Mesendoderm (in vitro differentiated cells): ENCODE data around the gene C1QTNF4.

Experiments used
- DNase-seq: peaks from one replicate; pipeline ENCODE4 v3.0.0; 2013
- H2AK5ac ChIP-seq: 2 replicates; pipeline ENCODE4 v1.6.1; 2013; ENCODE audit warnings: low read length, inconsistent platforms
- H2BK120ac ChIP-seq: 2 replicates; pipeline ENCODE4 v1.6.1; 2013; ENCODE audit warnings: low read depth, mild to moderate bottlenecking, low read length, moderate library complexity, mixed read lengths
- H2BK15ac ChIP-seq: replicated peaks from 2 replicates; pipeline ENCODE4 v1.6.1; 2013; ENCODE audit warnings: low read depth, mild to moderate bottlenecking, moderate library complexity
- H2BK5ac ChIP-seq: 2 replicates; pipeline ENCODE4 v1.6.1; 2013; ENCODE audit warnings: low read length, inconsistent platforms
- H3K18ac ChIP-seq: 2 replicates; pipeline ENCODE4 v1.6.1; 2013; ENCODE audit warnings: mild to moderate bottlenecking, low read length, mixed read lengths
- H3K23ac ChIP-seq: one replicate; pipeline ENCODE4 v1.6.1; 2013; ENCODE audit warnings: low read length
- H3K27ac ChIP-seq: 2 replicates; pipeline ENCODE4 v1.5.1; 2013; ENCODE audit warnings: low read depth, mild to moderate bottlenecking, inconsistent platforms, low read length, moderate library complexity
- H3K27me3 ChIP-seq: 2 replicates; pipeline ENCODE4 v1.6.1; 2013; ENCODE audit warnings: low read length, control low read depth, mild to moderate bottlenecking, inconsistent platforms; ENCODE audit not compliant: insufficient read depth, poor library complexity
- H3K36me3 ChIP-seq: 2 replicates; pipeline ENCODE4 v1.6.1; 2013; ENCODE audit warnings: low read length, inconsistent platforms; ENCODE audit not compliant: control insufficient read depth, insufficient read depth
- H3K4ac ChIP-seq: one replicate; pipeline ENCODE4 v1.6.1; 2013; ENCODE audit warnings: low read depth, mild to moderate bottlenecking, low read length, moderate library complexity
- H3K4me1 ChIP-seq: 2 replicates; pipeline ENCODE4 v1.6.1; 2013; ENCODE audit warnings: low read depth, low read length, inconsistent platforms; ENCODE audit not compliant: control insufficient read depth
- H3K4me2 ChIP-seq: 2 replicates; pipeline ENCODE4 v1.6.1; 2013; ENCODE audit warnings: low read length
- H3K4me3 ChIP-seq: 2 replicates; pipeline ENCODE4 v1.5.1; 2013; ENCODE audit warnings: mild to moderate bottlenecking, low read length
- H3K56ac ChIP-seq: one replicate; pipeline ENCODE4 v1.6.1; 2013; ENCODE audit warnings: low read length
- H3K79me1 ChIP-seq: 2 replicates; pipeline ENCODE4 v1.6.1; 2013; ENCODE audit warnings: low read length, inconsistent platforms
- H3K79me2 ChIP-seq: 2 replicates; pipeline ENCODE4 v1.6.1; 2013; ENCODE audit warnings: mild to moderate bottlenecking, low read length; ENCODE audit not compliant: control insufficient read depth, insufficient read depth
- H3K9ac ChIP-seq: 2 replicates; pipeline ENCODE4 v1.6.1; 2013; ENCODE audit warnings: low read length, inconsistent platforms
- H4K5ac ChIP-seq: one replicate; pipeline ENCODE4 v1.6.1; 2013; ENCODE audit warnings: low read length
- H4K8ac ChIP-seq: one replicate; pipeline ENCODE4 v1.6.1; 2013; ENCODE audit warnings: low read depth, mild to moderate bottlenecking, control low read depth, low read length, moderate library complexity
- WGBS: extraction: QIAGEN DNeasy Blood & Tissue Kit; methylation state at CpG from one replicate; pipeline ENCODE4 v1.1.7; 2013; ENCODE audit warnings: low lambda C conversion rate, missing lambda C conversion rate; ENCODE audit not compliant: insufficient coverage; ENCODE audit errors: extremely low coverage; 5-methylcytosine and 5-hydroxymethylcytosine counted together

Gene C1QTNF4

GRCh38 chr11:47603295-47603694 lies 9.1 kb upstream of the C1QTNF4 start:
- DNase-seq: no peak
- Histone ChIP-seq H3K9ac (no peak overlapping the region), H3K4me1 (no peaks in the 10 kb centered on the region), H3K27me3 (no peaks in the 10 kb centered on the region), H3K79me2 (no peaks in the 10 kb centered on the region), H2AK5ac (no peak overlapping the region), H2BK120ac (no peak overlapping the region), H3K4ac (no peak overlapping the region), H3K56ac (no peak overlapping the region), H4K5ac (no peak overlapping the region), H3K23ac (no peak overlapping the region), H2BK5ac (no peak overlapping the region), H3K36me3 (no peaks in the 10 kb centered on the region), H4K8ac (no peak overlapping the region), H2BK15ac (no peak overlapping the region), H3K27ac (no peak overlapping the region), H3K79me1 (no peaks in the 10 kb centered on the region), H3K4me3 (no peak overlapping the region), H3K4me2 (no peak overlapping the region), H3K18ac (no peak overlapping the region)
- WGBS: no CpG with 5 or more reads among the region's 4 CpGs

- H3K4me2 ChIP-seq: no peak overlapping the region
These were observed 5.7 kb upstream of the C1QTNF4 start for GRCh38 chr11:47599902-47600301.

GRCh38 chr11:47595967-47596366 lies 1.8 kb upstream of the C1QTNF4 start:
- H3K4me2 ChIP-seq: no peak overlapping the region

More at GRCh38 chr11:47599902-47600301, 5.7 kb upstream of the C1QTNF4 start:
- H3K27me3 ChIP-seq: no peaks in the 10 kb centered on the region
- no peaks in the 10 kb centered on the region for H3K79me2 ChIP-seq
- H3K36me3 ChIP-seq: no peaks in the 10 kb centered on the region
- H3K27ac ChIP-seq: no peak overlapping the region
- H3K56ac ChIP-seq: no peak overlapping the region
- no peak overlapping the region for H2BK5ac ChIP-seq
- no peaks in the 10 kb centered on the region for H3K4me1 ChIP-seq
- DNase-seq: no peak
- H3K4ac ChIP-seq: no peak overlapping the region
- WGBS: no CpG with 5 or more reads among the region's 4 CpGs
- H4K5ac ChIP-seq: no peak overlapping the region
- no peak overlapping the region for H2BK15ac ChIP-seq
- H3K18ac ChIP-seq: no peak overlapping the region
- H3K9ac ChIP-seq: no peak overlapping the region
- no peak overlapping the region for H4K8ac ChIP-seq
- H2AK5ac ChIP-seq: no peak overlapping the region
- H3K79me1 ChIP-seq: no peaks in the 10 kb centered on the region
- H3K4me3 ChIP-seq: no peak overlapping the region
- no peak overlapping the region for H3K23ac ChIP-seq
- no peak overlapping the region for H2BK120ac ChIP-seq

GRCh38 chr11:47595029-47595428 lies 818 bp upstream of the C1QTNF4 start:
- H3K27ac ChIP-seq: no peak overlapping the region

More at GRCh38 chr11:47595967-47596366, 1.8 kb upstream of the C1QTNF4 start:
- H3K56ac ChIP-seq: no peak overlapping the region
- H3K79me1 ChIP-seq: no peaks in the 10 kb centered on the region
- no peak for DNase-seq
- H3K36me3 ChIP-seq: no peaks in the 10 kb centered on the region
- no peak overlapping the region for H3K27ac ChIP-seq
- H3K27me3 ChIP-seq: peaks cover 16% of the 10 kb centered on the region
- no peak overlapping the region for H2BK15ac ChIP-seq
- no peak overlapping the region for H4K8ac ChIP-seq
- peaks cover 2% of the 10 kb centered on the region for H3K4me1 ChIP-seq
- H3K4ac ChIP-seq: no peak overlapping the region
- no peak overlapping the region for H3K18ac ChIP-seq
- no peak overlapping the region for H4K5ac ChIP-seq
- no peaks in the 10 kb centered on the region for H3K79me2 ChIP-seq
- no peak overlapping the region for H3K23ac ChIP-seq
- H2BK5ac ChIP-seq: no peak overlapping the region
- H2BK120ac ChIP-seq: no peak overlapping the region
- no peak overlapping the region for H3K4me3 ChIP-seq
- no CpG with 5 or more reads among the region's 1 CpG for WGBS
- H2AK5ac ChIP-seq: no peak overlapping the region
- no peak overlapping the region for H3K9ac ChIP-seq

GRCh38 chr11:47593492-47593933 lies 698 bp downstream of the C1QTNF4 start:
- DNase-seq: no peak
- no peak overlapping the region for H4K8ac ChIP-seq
- H3K4me3 ChIP-seq: peak overlapping the region; percentile 43
- no peak overlapping the region for H3K18ac ChIP-seq
- H4K5ac ChIP-seq: no peak overlapping the region
- no peak overlapping the region for H3K23ac ChIP-seq
- H3K4me1 ChIP-seq: peaks cover 2% of the 10 kb centered on the region
- H3K79me2 ChIP-seq: no peaks in the 10 kb centered on the region
- H3K27ac ChIP-seq: no peak overlapping the region
- H3K9ac ChIP-seq: peak overlapping the region; percentile 69
- peaks cover 16% of the 10 kb centered on the region for H3K27me3 ChIP-seq
- H3K4ac ChIP-seq: no peak overlapping the region
- H2BK5ac ChIP-seq: no peak overlapping the region
- WGBS: no CpG with 5 or more reads among the region's 6 CpGs
- H3K79me1 ChIP-seq: no peaks in the 10 kb centered on the region
- no peak overlapping the region for H2BK15ac ChIP-seq
- H3K4me2 ChIP-seq: peak overlapping the region; percentile 96
- H2BK120ac ChIP-seq: no peak overlapping the region
- no peaks in the 10 kb centered on the region for H3K36me3 ChIP-seq
- no peak overlapping the region for H2AK5ac ChIP-seq
- peak overlapping the region; percentile 15 for H3K56ac ChIP-seq

More at GRCh38 chr11:47595029-47595428, 818 bp upstream of the C1QTNF4 start:
- peaks cover 2% of the 10 kb centered on the region for H3K4me1 ChIP-seq
- no peak overlapping the region for H3K56ac ChIP-seq
- no peak overlapping the region for H3K9ac ChIP-seq
- H3K4me2 ChIP-seq: no peak overlapping the region
- H3K4me3 ChIP-seq: no peak overlapping the region
- no peak overlapping the region for H2AK5ac ChIP-seq
- H3K79me1 ChIP-seq: no peaks in the 10 kb centered on the region
- H3K79me2 ChIP-seq: no peaks in the 10 kb centered on the region
- DNase-seq: no peak
- H4K5ac ChIP-seq: no peak overlapping the region
- H3K23ac ChIP-seq: no peak overlapping the region
- no peak overlapping the region for H3K4ac ChIP-seq
- no peak overlapping the region for H2BK120ac ChIP-seq
- H3K18ac ChIP-seq: no peak overlapping the region
- H2BK15ac ChIP-seq: no peak overlapping the region
- H3K36me3 ChIP-seq: no peaks in the 10 kb centered on the region
- peaks cover 16% of the 10 kb centered on the region for H3K27me3 ChIP-seq
- no peak overlapping the region for H4K8ac ChIP-seq
- no CpG with 5 or more reads among the region's 7 CpGs for WGBS
- H2BK5ac ChIP-seq: no peak overlapping the region

GRCh38 chr11:47592970-47593369 lies 1.2 kb downstream of the C1QTNF4 start:
- no CpG with 5 or more reads among the region's 2 CpGs for WGBS
- Histone ChIP-seq H3K4me3 (no peak overlapping the region), H3K23ac (no peak overlapping the region), H3K4me1 (peaks cover 2% of the 10 kb centered on the region), H4K5ac (no peak overlapping the region), H3K4ac (no peak overlapping the region), H3K27ac (no peak overlapping the region), H3K36me3 (no peaks in the 10 kb centered on the region), H3K27me3 (peaks cover 16% of the 10 kb centered on the region), H4K8ac (no peak overlapping the region), H3K4me2 (no peak overlapping the region), H3K79me2 (no peaks in the 10 kb centered on the region), H2BK15ac (no peak overlapping the region), H3K79me1 (no peaks in the 10 kb centered on the region), H3K18ac (no peak overlapping the region), H3K9ac (no peak overlapping the region), H3K56ac (no peak overlapping the region), H2BK5ac (no peak overlapping the region), H2BK120ac (no peak overlapping the region), H2AK5ac (no peak overlapping the region)
- DNase-seq: no peak
